Measurements from ENCODE around the gene WDR5B. TPM values are rescaled to one million over a fixed set of nuclear protein-coding genes. Genes with fewer than 3 reads are reported as not detected.

Gene WDR5B
- total and polyA plus RNA-seq, 10 of the 15 experiments (the other 5 are each of a cell fraction or from before 2014, with no cell fraction given): 1.7 to 7.9 (median 3.3) TPM

DNA sequence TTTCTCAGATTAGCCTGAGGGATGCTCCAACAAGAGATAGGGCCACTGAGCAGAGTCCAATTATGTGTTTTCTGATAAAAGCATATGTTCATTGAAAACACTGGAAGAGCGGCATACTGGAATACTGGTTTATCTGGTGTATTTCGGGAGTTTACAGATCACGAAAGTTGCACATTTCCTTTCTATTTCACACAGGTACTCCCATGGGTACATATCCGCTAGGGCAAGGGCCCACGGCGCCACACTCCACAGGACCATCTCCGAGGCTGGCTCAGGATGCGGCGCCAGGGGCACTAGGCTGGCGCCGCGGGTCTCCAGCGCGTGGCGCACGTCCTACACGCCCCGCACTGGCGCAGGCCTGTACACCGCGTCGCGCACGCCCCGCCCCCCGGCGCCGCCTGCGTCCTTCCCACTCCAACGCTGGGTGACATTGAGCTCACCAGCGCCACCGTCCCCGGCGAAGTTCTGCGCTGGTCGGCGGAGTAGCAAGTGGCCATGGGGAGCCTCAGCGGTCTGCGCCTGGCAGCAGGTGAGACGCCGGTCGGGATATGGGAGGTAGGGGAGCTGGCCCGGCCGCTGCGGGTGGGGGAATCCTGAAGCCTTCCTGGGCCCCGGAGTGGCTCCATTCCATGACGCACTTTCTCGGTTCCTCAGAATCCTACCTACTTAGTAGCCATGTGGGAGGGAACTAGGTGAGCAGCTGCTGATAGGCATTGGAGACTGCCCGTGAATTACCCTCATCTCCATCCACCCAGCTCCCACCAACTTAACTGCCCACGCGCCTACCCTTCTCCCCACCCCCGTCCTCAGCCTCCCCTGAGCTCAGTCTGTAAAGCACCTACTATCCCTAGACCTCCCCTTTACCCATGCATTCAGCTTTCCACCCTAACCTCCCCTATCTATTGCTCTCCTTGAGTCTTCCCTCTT is 31.8 kb downstream of the WDR5B start, which contains the start of gene FAM162A (continued):
- TF ChIP-seq, protein P1, sequence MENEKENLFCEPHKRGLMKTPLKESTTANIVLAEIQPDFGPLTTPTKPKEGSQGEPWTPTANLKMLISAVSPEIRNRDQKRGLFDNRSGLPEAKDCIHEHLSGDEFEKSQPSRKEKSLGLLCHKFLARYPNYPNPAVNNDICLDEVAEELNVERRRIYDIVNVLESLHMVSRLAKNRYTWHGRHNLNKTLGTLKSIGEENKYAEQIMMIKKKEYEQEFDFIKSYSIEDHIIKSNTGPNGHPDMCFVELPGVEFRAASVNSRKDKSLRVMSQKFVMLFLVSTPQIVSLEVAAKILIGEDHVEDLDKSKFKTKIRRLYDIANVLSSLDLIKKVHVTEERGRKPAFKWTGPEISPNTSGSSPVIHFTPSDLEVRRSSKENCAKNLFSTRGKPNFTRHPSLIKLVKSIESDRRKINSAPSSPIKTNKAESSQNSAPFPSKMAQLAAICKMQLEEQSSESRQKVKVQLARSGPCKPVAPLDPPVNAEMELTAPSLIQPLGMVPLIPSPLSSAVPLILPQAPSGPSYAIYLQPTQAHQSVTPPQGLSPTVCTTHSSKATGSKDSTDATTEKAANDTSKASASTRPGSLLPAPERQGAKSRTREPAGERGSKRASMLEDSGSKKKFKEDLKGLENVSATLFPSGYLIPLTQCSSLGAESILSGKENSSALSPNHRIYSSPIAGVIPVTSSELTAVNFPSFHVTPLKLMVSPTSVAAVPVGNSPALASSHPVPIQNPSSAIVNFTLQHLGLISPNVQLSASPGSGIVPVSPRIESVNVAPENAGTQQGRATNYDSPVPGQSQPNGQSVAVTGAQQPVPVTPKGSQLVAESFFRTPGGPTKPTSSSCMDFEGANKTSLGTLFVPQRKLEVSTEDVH (IDR thresholded peaks at IDR 0.05; ENCODE audit: low read depth, partially characterized antibody): no peak
- TF ChIP-seq ZNF384 (IDR thresholded peaks at IDR 0.05; ENCODE audit: borderline replicate concordance, low read depth, low read length) (no peak), NR2F1 (conservative IDR thresholded peaks at IDR 0.05) (peak; percentile 63), EP300 (IDR thresholded peaks at IDR 0.05; ENCODE audit: borderline replicate concordance in 1 of 2, control insufficient read depth in 1 of 2, low read depth in 2 of 2, low read length in 2 of 2) (peak in 1 of 2 experiments; percentile 8; a peak in 1 of 4 replicates), BHLHE40 (IDR thresholded peaks at IDR 0.05; ENCODE audit: borderline replicate concordance in 1 of 2, low read depth in 2 of 2, low read length in 1 of 2) (peak in 1 of 2 experiments; percentile 88; a peak in 2 of 4 replicates), PAX8 (IDR thresholded peaks at IDR 0.05) (no peak), PRDM15 (CRISPR knock-in tag; IDR thresholded peaks at IDR 0.05) (no peak), RELB (IDR thresholded peaks at IDR 0.05; ENCODE audit: low read depth) (peak; percentile 87)
- TF ChIP-seq, protein P2, sequence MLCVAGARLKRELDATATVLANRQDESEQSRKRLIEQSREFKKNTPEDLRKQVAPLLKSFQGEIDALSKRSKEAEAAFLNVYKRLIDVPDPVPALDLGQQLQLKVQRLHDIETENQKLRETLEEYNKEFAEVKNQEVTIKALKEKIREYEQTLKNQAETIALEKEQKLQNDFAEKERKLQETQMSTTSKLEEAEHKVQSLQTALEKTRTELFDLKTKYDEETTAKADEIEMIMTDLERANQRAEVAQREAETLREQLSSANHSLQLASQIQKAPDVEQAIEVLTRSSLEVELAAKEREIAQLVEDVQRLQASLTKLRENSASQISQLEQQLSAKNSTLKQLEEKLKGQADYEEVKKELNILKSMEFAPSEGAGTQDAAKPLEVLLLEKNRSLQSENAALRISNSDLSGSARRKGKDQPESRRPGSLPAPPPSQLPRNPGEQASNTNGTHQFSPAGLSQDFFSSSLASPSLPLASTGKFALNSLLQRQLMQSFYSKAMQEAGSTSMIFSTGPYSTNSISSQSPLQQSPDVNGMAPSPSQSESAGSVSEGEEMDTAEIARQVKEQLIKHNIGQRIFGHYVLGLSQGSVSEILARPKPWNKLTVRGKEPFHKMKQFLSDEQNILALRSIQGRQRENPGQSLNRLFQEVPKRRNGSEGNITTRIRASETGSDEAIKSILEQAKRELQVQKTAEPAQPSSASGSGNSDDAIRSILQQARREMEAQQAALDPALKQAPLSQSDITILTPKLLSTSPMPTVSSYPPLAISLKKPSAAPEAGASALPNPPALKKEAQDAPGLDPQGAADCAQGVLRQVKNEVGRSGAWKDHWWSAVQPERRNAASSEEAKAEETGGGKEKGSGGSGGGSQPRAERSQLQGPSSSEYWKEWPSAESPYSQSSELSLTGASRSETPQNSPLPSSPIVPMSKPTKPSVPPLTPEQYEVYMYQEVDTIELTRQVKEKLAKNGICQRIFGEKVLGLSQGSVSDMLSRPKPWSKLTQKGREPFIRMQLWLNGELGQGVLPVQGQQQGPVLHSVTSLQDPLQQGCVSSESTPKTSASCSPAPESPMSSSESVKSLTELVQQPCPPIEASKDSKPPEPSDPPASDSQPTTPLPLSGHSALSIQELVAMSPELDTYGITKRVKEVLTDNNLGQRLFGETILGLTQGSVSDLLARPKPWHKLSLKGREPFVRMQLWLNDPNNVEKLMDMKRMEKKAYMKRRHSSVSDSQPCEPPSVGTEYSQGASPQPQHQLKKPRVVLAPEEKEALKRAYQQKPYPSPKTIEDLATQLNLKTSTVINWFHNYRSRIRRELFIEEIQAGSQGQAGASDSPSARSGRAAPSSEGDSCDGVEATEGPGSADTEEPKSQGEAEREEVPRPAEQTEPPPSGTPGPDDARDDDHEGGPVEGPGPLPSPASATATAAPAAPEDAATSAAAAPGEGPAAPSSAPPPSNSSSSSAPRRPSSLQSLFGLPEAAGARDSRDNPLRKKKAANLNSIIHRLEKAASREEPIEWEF (IDR thresholded peaks at IDR 0.05; ENCODE audit: insufficient replicate concordance, low read depth, low read length): no peak
- TF ChIP-seq, protein P3, sequence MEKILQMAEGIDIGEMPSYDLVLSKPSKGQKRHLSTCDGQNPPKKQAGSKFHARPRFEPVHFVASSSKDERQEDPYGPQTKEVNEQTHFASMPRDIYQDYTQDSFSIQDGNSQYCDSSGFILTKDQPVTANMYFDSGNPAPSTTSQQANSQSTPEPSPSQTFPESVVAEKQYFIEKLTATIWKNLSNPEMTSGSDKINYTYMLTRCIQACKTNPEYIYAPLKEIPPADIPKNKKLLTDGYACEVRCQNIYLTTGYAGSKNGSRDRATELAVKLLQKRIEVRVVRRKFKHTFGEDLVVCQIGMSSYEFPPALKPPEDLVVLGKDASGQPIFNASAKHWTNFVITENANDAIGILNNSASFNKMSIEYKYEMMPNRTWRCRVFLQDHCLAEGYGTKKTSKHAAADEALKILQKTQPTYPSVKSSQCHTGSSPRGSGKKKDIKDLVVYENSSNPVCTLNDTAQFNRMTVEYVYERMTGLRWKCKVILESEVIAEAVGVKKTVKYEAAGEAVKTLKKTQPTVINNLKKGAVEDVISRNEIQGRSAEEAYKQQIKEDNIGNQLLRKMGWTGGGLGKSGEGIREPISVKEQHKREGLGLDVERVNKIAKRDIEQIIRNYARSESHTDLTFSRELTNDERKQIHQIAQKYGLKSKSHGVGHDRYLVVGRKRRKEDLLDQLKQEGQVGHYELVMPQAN (conservative IDR thresholded peaks at IDR 0.05): peak; percentile 80; the same call in 1 of the 2 replicates

Data from GM12878 (cell line).